Epidermal melanocyte (primary cell): ENCODE data around the gene SELE.
"Not testable (repeated sequence)": the region's sequence is repeated elsewhere in the genome, so short reads cannot be mapped to it uniquely, and the experiment has no call there.

Source experiments
- DNase-seq: peaks from one replicate; pipeline ENCODE4 v3.0.0; 2011; ENCODE audit warnings: low spot score; ENCODE audit not compliant: insufficient read length

SELE gene

GRCh38 chr1:169723763-169724162 is 10.1 kb downstream of the SELE start:
- DNase-seq: no peak

- no peak for DNase-seq
Measured at GRCh38 chr1:169722779-169723178, 11.1 kb downstream of the SELE start.

GRCh38 chr1:169715100-169715499 is 18.8 kb downstream of the SELE start:
- DNase-seq: not testable (repeated sequence)

GRCh38 chr1:169713090-169713489 is 20.8 kb downstream of the SELE start:
- DNase-seq: not testable (repeated sequence)

- DNase-seq: no peak
Measured at GRCh38 chr1:169712309-169712631, 21.6 kb downstream of the SELE start.

GRCh38 chr1:169711469-169712308 is 22.2 kb downstream of the SELE start, which contains the start of gene SELL:
SELL (minus strand) TSS chr1:169711620; CDS start chr1:169711498, 122 bp downstream.
- peak; percentile 36 for DNase-seq

- no peak for DNase-seq
Measured at GRCh38 chr1:169708647-169709046, 25.2 kb downstream of the SELE start.

- no peak for DNase-seq
Measured at GRCh38 chr1:169707912-169708604, 25.8 kb downstream of the SELE start.

- DNase-seq: no peak
Measured at GRCh38 chr1:169704797-169705196, 29.1 kb downstream of the SELE start.

GRCh38 chr1:169701261-169702005 is 32.4 kb downstream of the SELE start:
- DNase-seq: no peak

- DNase-seq: no peak
Measured at GRCh38 chr1:169699707-169700106, 34.2 kb downstream of the SELE start.

- no peak for DNase-seq
Measured at GRCh38 chr1:169698976-169699375, 34.9 kb downstream of the SELE start.

- DNase-seq: no peak
Measured at GRCh38 chr1:169697755-169698154, 36.1 kb downstream of the SELE start.

GRCh38 chr1:169696273-169697100 is 37.4 kb downstream of the SELE start:
- no peak for DNase-seq

GRCh38 chr1:169694304-169695075 is 39.4 kb downstream of the SELE start:
- no peak for DNase-seq

- DNase-seq: no peak
Measured at GRCh38 chr1:169692756-169693460, 41.0 kb downstream of the SELE start.

- no peak for DNase-seq
Measured at GRCh38 chr1:169690489-169690888, 43.4 kb downstream of the SELE start.

- DNase-seq: no peak
Measured at GRCh38 chr1:169689395-169689794, 44.5 kb downstream of the SELE start.

GRCh38 chr1:169688377-169688776 is 45.5 kb downstream of the SELE start:
- not testable (repeated sequence) for DNase-seq

- no peak for DNase-seq
Measured at GRCh38 chr1:169683661-169684060, 50.2 kb downstream of the SELE start.
